Osteocyte (in vitro differentiated cells): Measurements from ENCODE around the gene PEX14. TPM values are rescaled to one million over a fixed set of nuclear protein-coding genes. Genes with fewer than 3 reads are reported as not detected.

ENCODE experiments used
- DNase-seq: peaks from one replicate; pipeline ENCODE4 v3.0.0; 2021; ENCODE audit warnings: mixed read lengths; ENCODE audit not compliant: unreplicated experiment; ENCODE audit errors: extremely low spot score
- H3K27ac Mint-ChIP-seq: one replicate; pipeline ENCODE4 v1.8.0; 2021; ENCODE audit warnings: mild to moderate bottlenecking, mixed read lengths; ENCODE audit not compliant: unreplicated experiment
- H3K27me3 Mint-ChIP-seq: one replicate; pipeline ENCODE4 v1.8.0; 2021; ENCODE audit warnings: mixed read lengths; ENCODE audit not compliant: unreplicated experiment
- H3K36me3 Mint-ChIP-seq: one replicate; pipeline ENCODE4 v1.8.0; 2021; ENCODE audit warnings: mixed read lengths; ENCODE audit not compliant: unreplicated experiment
- H3K4me1 Mint-ChIP-seq: one replicate; pipeline ENCODE4 v1.8.0; 2021; ENCODE audit warnings: mixed read lengths; ENCODE audit not compliant: unreplicated experiment
- H3K4me3 Mint-ChIP-seq: one replicate; pipeline ENCODE4 v1.8.0; 2021; ENCODE audit warnings: mild to moderate bottlenecking, moderate library complexity, mixed read lengths; ENCODE audit not compliant: unreplicated experiment
- H3K9me3 Mint-ChIP-seq: one replicate; pipeline ENCODE4 v1.8.0; 2021; ENCODE audit warnings: mixed read lengths; ENCODE audit not compliant: unreplicated experiment
- total RNA-seq: library from RNA; stranded (reverse); gene quantifications from 2 replicates; pipeline ENCODE4 v1.2.1, GENCODE V29; 2021
- TF ChIP-seq, protein P1 (sequence below): fragments of 200-600 bp; sonication (generic); IDR thresholded peaks from 2 replicates; pipeline ENCODE4 v1.5.0; 2021; ENCODE audit warnings: antibody characterized with exemption, mild to moderate bottlenecking, moderate library complexity

Gene PEX14
- total RNA-seq, 1 donor from 2014 or later: 22.2 TPM

DNA sequence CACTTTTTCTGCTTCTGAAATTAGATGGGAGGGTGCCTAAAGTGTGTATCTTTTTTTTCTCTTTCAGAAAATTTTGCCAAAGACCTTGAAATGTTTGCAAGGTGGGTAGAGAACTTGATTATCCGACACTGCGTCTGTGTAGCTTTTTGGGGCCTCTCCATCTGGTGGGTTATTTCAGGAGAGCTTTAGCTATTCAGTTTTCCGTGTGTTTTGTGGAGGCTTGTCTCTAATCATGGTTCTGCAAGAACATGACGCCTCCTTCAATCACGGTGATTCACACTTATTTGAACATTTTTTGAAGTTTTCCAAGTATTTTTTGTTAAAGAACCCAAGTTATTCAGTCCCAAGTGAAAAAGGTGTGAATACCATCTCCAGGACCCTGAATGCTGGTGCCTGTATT is 40.2 kb upstream of the PEX14 start:
- H3K4me3 Mint-ChIP-seq: no peak overlapping the region
- no peaks in the 10 kb centered on the region for H3K9me3 Mint-ChIP-seq
- TF ChIP-seq, protein P1, sequence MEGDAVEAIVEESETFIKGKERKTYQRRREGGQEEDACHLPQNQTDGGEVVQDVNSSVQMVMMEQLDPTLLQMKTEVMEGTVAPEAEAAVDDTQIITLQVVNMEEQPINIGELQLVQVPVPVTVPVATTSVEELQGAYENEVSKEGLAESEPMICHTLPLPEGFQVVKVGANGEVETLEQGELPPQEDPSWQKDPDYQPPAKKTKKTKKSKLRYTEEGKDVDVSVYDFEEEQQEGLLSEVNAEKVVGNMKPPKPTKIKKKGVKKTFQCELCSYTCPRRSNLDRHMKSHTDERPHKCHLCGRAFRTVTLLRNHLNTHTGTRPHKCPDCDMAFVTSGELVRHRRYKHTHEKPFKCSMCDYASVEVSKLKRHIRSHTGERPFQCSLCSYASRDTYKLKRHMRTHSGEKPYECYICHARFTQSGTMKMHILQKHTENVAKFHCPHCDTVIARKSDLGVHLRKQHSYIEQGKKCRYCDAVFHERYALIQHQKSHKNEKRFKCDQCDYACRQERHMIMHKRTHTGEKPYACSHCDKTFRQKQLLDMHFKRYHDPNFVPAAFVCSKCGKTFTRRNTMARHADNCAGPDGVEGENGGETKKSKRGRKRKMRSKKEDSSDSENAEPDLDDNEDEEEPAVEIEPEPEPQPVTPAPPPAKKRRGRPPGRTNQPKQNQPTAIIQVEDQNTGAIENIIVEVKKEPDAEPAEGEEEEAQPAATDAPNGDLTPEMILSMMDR: no peak
- H3K4me1 Mint-ChIP-seq: peaks cover 13% of the 10 kb centered on the region
- DNase-seq: no peak
- H3K27ac Mint-ChIP-seq: no peak overlapping the region
- no peaks in the 10 kb centered on the region for H3K27me3 Mint-ChIP-seq
- no peaks in the 10 kb centered on the region for H3K36me3 Mint-ChIP-seq

DNA sequence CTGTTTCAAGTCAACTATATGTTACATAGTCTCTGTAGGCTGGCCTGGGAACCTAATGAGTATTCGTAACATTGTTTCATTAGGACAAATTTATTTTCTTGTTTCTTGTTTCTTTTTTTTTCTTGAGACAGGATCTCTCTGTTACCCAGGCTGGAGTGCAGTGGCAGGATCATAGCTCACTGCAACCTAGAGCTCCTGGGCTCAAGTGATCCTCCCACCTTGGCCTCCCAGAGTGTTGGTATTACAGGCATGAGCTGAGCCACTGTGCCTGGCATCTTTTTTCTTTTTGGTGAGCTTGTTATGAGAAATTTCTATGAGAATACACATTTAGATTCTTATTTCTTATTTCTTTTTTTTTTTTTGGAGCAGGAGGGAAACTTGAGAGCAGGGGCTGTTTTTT is 37.7 kb upstream of the PEX14 start:
- no peak overlapping the region for H3K27ac Mint-ChIP-seq
- TF ChIP-seq, protein P1: no peak
- peaks cover under 1% of the 10 kb centered on the region for H3K36me3 Mint-ChIP-seq
- H3K4me3 Mint-ChIP-seq: no peak overlapping the region
- H3K4me1 Mint-ChIP-seq: no peaks in the 10 kb centered on the region
- no peaks in the 10 kb centered on the region for H3K27me3 Mint-ChIP-seq
- H3K9me3 Mint-ChIP-seq: no peaks in the 10 kb centered on the region
- no peak for DNase-seq

DNA sequence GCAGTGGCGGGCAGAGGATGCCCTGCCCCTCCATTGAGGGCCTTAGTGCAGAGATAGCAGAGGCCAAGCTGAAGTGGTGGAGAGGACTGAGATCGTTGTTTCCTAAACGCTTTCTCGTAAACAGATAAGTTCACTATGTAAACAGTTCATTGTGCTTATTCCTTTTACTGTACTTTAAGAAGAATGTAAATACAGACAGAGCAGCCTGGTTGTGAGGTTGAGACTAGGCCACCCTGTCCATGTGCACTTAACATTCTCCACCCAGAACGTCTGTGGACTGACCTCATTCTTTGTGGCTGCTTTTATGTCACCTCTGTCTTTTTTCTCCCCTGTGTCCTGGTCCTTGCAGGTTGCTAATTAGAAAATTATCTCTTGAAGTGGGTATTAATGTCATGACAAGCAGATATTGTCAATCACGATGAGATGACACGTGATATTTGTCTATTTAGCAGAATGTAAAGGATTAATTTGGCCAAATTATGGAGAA is 36.0 kb upstream of the PEX14 start:
- H3K36me3 Mint-ChIP-seq: peaks cover 2% of the 10 kb centered on the region
- H3K4me1 Mint-ChIP-seq: no peaks in the 10 kb centered on the region
- no peak overlapping the region for H3K27ac Mint-ChIP-seq
- DNase-seq: no peak
- no peaks in the 10 kb centered on the region for H3K27me3 Mint-ChIP-seq
- H3K4me3 Mint-ChIP-seq: no peak overlapping the region
- TF ChIP-seq, protein P1: no peak
- H3K9me3 Mint-ChIP-seq: no peaks in the 10 kb centered on the region

DNA sequence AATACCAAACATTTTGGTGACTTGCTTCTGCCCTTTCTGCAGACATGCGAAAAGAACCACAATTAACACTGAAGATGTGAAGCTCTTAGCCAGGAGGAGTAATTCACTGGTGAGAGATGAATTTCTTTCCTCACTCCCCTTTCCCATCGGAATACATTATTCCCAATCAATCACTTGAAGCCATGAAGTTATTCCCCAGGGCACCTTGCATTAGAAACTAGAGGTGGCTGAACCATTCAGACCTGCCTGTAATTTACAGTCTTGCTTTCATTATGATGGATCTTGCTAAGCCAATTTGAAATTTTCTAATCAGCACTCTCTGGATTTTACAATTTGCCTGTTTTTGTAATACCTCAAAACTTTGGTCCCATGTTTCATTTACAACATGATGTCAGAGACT is 34.4 kb upstream of the PEX14 start:
- no peaks in the 10 kb centered on the region for H3K4me1 Mint-ChIP-seq
- H3K36me3 Mint-ChIP-seq: peaks cover 2% of the 10 kb centered on the region
- DNase-seq: no peak
- no peaks in the 10 kb centered on the region for H3K27me3 Mint-ChIP-seq
- no peaks in the 10 kb centered on the region for H3K9me3 Mint-ChIP-seq
- TF ChIP-seq, protein P1: no peak
- no peak overlapping the region for H3K4me3 Mint-ChIP-seq
- no peak overlapping the region for H3K27ac Mint-ChIP-seq

DNA sequence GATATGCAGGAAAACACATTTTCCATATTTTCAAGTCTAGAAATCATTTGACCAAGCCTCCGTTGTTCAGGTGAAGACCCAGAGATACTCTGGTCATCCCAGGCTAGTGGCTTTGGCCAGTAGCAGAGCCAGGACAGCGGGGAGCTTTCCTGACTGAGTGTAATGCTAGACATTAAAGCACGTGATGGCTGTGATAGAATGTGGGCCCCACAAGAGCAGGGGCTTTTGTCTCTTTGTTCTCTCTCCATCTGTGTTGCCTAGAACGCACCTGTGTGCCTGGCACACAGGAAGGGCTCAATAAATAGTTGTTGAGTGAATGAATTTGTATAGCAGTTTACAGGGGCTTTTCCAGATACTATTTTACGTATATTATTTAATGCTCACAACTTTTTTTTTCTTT is 34.0 kb upstream of the PEX14 start:
- TF ChIP-seq, protein P1: no peak
- Mint-ChIP-seq H3K27me3 (no peaks in the 10 kb centered on the region), H3K4me3 (no peak overlapping the region), H3K9me3 (no peaks in the 10 kb centered on the region), H3K4me1 (no peaks in the 10 kb centered on the region), H3K36me3 (peaks cover 2% of the 10 kb centered on the region), H3K27ac (no peak overlapping the region)
- no peak for DNase-seq
